LNCAP (cell line): ENCODE measurements around the gene RPL31.

ENCODE experiments used
- TF ChIP-seq, protein P1 (sequence below): fragments of 450-650 bp; IDR thresholded peaks from 2 replicates; pipeline ENCODE4 v1.5.1; 2017; ENCODE audit warnings: mild to moderate bottlenecking

The RPL31 gene

DNA sequence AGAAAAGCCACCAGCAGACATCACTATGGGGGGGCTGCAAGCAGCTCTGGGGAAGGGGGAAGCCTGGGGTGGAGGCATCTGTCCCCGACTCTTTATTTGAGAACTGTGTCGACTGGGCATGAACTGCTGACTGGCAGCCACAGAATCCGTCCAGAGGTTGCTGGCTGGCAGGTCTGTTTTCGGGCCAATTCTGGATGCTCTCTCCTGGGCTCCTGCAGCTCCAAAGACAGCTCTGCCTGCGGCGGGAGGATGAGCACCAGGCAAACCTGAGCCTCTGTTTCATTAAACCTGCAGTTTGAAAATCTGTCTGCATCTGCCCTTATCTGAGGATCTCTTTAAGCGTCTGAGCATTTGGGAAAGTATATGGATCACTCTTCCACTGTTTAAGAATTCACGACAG is 34.4 kb upstream of the RPL31 start:
- TF ChIP-seq, protein P1, sequence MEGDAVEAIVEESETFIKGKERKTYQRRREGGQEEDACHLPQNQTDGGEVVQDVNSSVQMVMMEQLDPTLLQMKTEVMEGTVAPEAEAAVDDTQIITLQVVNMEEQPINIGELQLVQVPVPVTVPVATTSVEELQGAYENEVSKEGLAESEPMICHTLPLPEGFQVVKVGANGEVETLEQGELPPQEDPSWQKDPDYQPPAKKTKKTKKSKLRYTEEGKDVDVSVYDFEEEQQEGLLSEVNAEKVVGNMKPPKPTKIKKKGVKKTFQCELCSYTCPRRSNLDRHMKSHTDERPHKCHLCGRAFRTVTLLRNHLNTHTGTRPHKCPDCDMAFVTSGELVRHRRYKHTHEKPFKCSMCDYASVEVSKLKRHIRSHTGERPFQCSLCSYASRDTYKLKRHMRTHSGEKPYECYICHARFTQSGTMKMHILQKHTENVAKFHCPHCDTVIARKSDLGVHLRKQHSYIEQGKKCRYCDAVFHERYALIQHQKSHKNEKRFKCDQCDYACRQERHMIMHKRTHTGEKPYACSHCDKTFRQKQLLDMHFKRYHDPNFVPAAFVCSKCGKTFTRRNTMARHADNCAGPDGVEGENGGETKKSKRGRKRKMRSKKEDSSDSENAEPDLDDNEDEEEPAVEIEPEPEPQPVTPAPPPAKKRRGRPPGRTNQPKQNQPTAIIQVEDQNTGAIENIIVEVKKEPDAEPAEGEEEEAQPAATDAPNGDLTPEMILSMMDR: no peak

DNA sequence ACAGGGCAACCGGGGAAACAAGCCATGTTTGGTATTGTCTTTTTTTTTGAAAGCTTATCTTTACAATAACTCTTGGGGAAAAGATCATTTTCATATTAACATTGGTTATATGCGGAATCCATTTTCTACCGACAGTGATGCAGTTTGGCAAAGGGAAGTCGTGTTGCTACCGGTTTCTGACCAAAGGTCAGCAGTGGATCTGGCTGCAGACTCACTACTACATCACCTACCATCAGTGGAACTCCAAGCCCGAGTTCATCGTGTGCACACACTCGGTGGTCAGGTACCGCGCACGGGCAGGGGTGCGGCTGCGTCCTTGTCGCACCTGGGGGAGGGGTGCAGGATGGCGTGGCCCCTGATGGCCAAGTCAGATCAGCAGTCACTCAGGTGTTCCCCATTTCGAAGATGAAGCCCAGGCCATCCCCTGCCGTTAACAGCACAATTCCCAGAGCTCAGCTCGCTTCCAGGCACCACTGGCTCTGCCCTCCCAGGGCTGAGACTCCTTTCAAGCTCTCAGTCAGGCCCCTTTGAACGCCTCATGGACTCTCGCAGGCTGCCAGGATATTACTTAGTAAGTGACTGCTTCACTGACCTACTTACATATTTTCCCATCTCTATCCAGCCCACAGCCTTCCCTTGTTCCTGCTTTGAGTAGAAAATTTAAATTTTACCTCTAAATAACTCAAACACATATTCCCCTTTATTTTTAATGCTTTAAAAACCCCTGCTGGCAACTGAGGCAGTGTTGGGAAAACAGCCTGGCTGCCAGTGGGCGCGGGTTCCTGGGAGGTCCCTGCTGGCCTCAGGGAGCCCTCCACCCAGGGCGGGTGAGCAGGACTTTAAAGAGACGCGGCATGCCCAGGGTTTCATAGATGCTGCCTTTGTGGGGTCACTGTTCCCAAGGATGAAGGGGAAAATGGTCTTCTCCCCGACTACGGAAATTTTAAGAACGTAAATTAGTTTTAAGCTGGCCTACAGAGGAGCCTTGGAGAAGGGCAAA is 33.6 kb upstream of the RPL31 start:
- TF ChIP-seq, protein P1: no peak

DNA sequence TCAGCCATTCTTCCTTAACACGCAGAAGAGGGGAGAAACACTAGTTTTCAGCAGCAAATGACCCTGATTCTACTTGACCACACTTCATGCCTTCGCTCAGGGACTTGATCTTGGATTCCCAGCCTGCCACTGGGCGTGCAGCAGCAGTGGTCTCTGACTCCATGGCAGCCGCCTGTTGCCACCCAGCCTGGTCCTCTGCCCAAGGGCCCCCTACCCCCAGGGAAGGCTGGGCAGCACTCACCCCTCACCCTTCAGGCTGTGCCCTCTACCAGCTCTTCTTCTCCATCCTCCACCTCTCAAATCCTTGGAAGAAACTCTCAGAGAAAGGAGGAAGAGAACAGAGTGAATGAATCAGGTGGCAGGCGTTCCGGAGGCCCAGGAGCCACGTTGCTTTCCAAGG is 32.1 kb upstream of the RPL31 start:
- TF ChIP-seq, protein P1: no peak

DNA sequence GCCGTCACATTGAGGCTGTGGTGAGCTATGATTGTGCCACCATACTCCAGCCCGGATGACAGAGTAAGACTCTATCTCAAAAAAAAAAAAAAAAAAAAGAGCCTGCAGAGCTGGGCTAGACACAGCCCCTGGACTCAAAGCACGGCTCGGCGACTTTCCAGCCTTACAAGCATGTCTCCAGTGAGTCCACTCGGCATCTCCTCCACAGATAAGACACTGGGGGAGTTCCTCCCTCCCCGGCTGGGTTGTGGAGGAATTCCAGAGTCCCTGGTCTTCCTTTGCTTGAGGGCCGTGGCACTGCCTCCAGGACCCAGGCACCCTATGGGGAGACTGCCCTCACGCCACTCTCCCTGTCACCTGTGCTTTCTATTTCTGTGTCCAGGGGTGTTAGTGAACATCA is 30.9 kb upstream of the RPL31 start:
- TF ChIP-seq, protein P1: no peak

DNA sequence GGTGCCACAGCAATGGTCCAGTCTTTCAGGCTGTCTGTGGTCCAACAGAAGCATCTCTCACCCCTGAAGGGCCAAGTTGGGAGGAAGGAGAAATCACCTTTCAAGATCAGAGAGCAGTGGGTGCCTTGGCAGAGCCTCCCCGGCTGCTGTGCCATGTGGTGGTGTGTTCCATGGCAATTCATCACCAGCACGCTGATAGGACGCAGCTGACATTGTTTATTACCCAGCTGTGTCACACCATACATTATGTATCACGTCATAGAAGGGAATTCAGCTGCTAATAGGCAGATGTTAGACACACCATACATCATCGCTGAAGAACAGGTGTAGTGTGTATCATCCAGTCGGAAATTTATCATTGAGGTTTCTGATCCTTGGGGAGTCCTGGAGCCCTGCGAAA is 29.6 kb upstream of the RPL31 start:
- TF ChIP-seq, protein P1: no peak

DNA sequence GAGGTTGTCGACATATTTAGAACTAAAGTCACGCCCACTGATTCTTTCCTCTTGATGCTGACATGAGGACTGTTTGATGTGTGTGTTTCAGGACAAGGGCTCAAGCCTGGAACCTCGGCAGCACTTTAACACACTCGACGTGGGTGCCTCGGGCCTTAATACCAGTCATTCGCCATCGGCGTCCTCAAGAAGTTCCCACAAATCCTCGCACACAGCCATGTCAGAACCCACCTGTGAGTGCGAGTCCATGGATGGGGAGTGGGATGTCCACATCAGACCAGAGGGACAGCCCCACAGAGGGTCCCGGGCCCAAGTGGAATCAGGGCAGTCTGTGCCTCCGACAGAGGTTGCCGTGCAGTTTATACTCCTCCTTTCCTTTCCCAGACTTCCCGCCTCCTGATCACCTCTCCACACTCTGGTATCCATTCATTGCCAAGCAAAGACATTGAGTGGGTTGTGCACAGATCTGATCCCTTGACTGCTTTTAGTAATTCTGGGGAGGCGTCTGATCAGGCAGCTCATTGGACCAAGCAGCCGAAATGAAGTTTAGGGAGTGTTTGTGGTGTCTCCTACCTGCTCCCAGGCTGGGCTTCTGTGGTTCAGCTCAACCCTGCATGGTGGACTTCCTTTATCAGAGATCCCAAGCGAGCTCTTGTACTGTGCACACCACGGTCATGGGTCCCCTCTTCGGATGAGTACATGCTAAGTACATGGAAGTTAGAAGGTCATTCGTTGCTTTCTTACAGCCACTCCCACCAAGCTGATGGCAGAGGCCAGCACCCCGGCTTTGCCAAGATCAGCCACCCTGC is 27.2 kb upstream of the RPL31 start:
- TF ChIP-seq, protein P1: no peak

DNA sequence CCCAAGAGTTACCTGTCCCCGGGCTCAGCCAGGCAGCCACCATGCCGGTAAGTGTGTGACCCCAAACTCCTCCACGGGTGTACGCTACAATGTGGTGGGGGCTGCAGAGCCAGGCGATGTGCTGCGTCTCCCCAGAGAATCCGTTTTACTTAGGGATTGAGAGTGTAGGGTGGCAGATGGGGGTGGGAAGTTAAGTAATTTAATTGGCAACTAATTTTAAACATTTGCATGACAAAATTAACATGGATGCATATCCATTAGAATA is 26.6 kb upstream of the RPL31 start:
- TF ChIP-seq, protein P1: no peak
